Duodenal mucosa (tissue), 2 donors: ENCODE measurements around the gene ZFYVE28.

Source experiments
- H3K27ac ChIP-seq: one replicate; pipeline ENCODE4 v1.7.0; 2013; ENCODE audit warnings: low read depth, low read length
- H3K27me3 ChIP-seq, 2 donors: one replicate each; pipeline ENCODE4 v1.7.0; 2013; ENCODE audit warnings: low read length in 2 of 2, control low read depth in 1 of 2; ENCODE audit not compliant: insufficient read depth in 2 of 2, control insufficient read depth in 1 of 2
- H3K36me3 ChIP-seq, 2 donors: one replicate each; pipeline ENCODE4 v1.7.0; 2013; ENCODE audit warnings: low read length in 2 of 2, control low read depth in 1 of 2; ENCODE audit not compliant: insufficient read depth in 2 of 2, control insufficient read depth in 1 of 2
- H3K4me1 ChIP-seq, 2 donors: one replicate each; pipeline ENCODE4 v1.7.0; 2013; ENCODE audit warnings: low read length in 2 of 2, control low read depth in 1 of 2; ENCODE audit not compliant: insufficient read depth in 2 of 2, control insufficient read depth in 1 of 2
- H3K4me3 ChIP-seq, 2 donors: one replicate each; pipeline ENCODE4 v1.7.0; 2013; ENCODE audit warnings: low read length in 2 of 2, low read depth in 1 of 2
- H3K9ac ChIP-seq, 2 donors: one replicate each; pipeline ENCODE4 v1.7.0; 2013; ENCODE audit warnings: low read length in 2 of 2, low read depth in 1 of 2
- H3K9me3 ChIP-seq, 2 donors: one replicate each; pipeline ENCODE4 v1.7.0; 2013; ENCODE audit warnings: low read length in 2 of 2, control low read depth in 1 of 2; ENCODE audit not compliant: control insufficient read depth in 1 of 2

Gene ZFYVE28

GRCh38 chr4:2337896-2338295, 80.5 kb downstream of the ZFYVE28 start:
- Histone ChIP-seq H3K36me3 (peaks cover 0 to 17% of the 10 kb centered on the region in 2 donors), H3K9me3 (no peaks in the 10 kb centered on the region), H3K27ac (no peak overlapping the region), H3K9ac (no peak overlapping the region), H3K4me1 (peaks cover 9 to 11% of the 10 kb centered on the region in 2 donors), H3K4me3 (no peak overlapping the region), H3K27me3 (no peaks in the 10 kb centered on the region)

- no peaks in the 10 kb centered on the region for H3K9me3 ChIP-seq
- no peaks in the 10 kb centered on the region for H3K27me3 ChIP-seq
- H3K4me1 ChIP-seq = peaks cover 9 to 11% of the 10 kb centered on the region in 2 donors
- no peak overlapping the region for H3K27ac ChIP-seq
- H3K36me3 ChIP-seq = peaks cover 0 to 17% of the 10 kb centered on the region in 2 donors
- no peak overlapping the region for H3K9ac ChIP-seq
- H3K4me3 ChIP-seq = no peak overlapping the region
Measured at GRCh38 chr4:2337131-2337723, 81.2 kb downstream of the ZFYVE28 start.

GRCh38 chr4:2336659-2337058, 81.8 kb downstream of the ZFYVE28 start:
- H3K27me3 ChIP-seq = no peaks in the 10 kb centered on the region
- peaks cover 0 to 17% of the 10 kb centered on the region in 2 donors for H3K36me3 ChIP-seq
- peaks cover 9 to 11% of the 10 kb centered on the region in 2 donors for H3K4me1 ChIP-seq
- no peak overlapping the region for H3K27ac ChIP-seq
- no peak overlapping the region for H3K4me3 ChIP-seq
- H3K9me3 ChIP-seq = no peaks in the 10 kb centered on the region
- no peak overlapping the region for H3K9ac ChIP-seq

GRCh38 chr4:2335729-2336101, 82.7 kb downstream of the ZFYVE28 start:
- Histone ChIP-seq H3K4me3 (no peak overlapping the region), H3K27ac (no peak overlapping the region), H3K36me3 (peaks cover 0 to 17% of the 10 kb centered on the region in 2 donors), H3K27me3 (no peaks in the 10 kb centered on the region), H3K9me3 (no peaks in the 10 kb centered on the region), H3K9ac (no peak overlapping the region), H3K4me1 (peaks cover 9 to 11% of the 10 kb centered on the region in 2 donors)

GRCh38 chr4:2334826-2335728, 83.4 kb downstream of the ZFYVE28 start:
- Histone ChIP-seq H3K9me3 (no peaks in the 10 kb centered on the region), H3K4me3 (no peak overlapping the region), H3K4me1 (peaks cover 9 to 11% of the 10 kb centered on the region in 2 donors), H3K27ac (no peak overlapping the region), H3K27me3 (no peaks in the 10 kb centered on the region), H3K9ac (no peak overlapping the region), H3K36me3 (peaks cover 0 to 17% of the 10 kb centered on the region in 2 donors)

- Histone ChIP-seq H3K4me1 (peaks cover 9 to 11% of the 10 kb centered on the region in 2 donors), H3K36me3 (peaks cover 0 to 17% of the 10 kb centered on the region in 2 donors), H3K27ac (no peak overlapping the region), H3K4me3 (no peak overlapping the region), H3K9ac (no peak overlapping the region), H3K27me3 (no peaks in the 10 kb centered on the region), H3K9me3 (no peaks in the 10 kb centered on the region)
Measured at GRCh38 chr4:2333916-2334644, 84.4 kb downstream of the ZFYVE28 start.

- no peak overlapping the region for H3K27ac ChIP-seq
- peaks cover 0 to 17% of the 10 kb centered on the region in 2 donors for H3K36me3 ChIP-seq
- no peak overlapping the region for H3K4me3 ChIP-seq
- H3K9ac ChIP-seq = no peak overlapping the region
- H3K27me3 ChIP-seq = no peaks in the 10 kb centered on the region
- no peaks in the 10 kb centered on the region for H3K9me3 ChIP-seq
- H3K4me1 ChIP-seq = peaks cover 9 to 11% of the 10 kb centered on the region in 2 donors
Measured at GRCh38 chr4:2333356-2333841, 85.0 kb downstream of the ZFYVE28 start.

GRCh38 chr4:2332976-2333319, 85.5 kb downstream of the ZFYVE28 start:
- peaks cover 1 to 2% of the 10 kb centered on the region in 2 donors for H3K9me3 ChIP-seq
- no peak overlapping the region for H3K27ac ChIP-seq
- H3K4me3 ChIP-seq = no peak overlapping the region
- no peaks in the 10 kb centered on the region for H3K27me3 ChIP-seq
- peaks cover 0 to 15% of the 10 kb centered on the region in 2 donors for H3K36me3 ChIP-seq
- no peak overlapping the region for H3K9ac ChIP-seq
- H3K4me1 ChIP-seq = peaks cover 9 to 11% of the 10 kb centered on the region in 2 donors

GRCh38 chr4:2332201-2332975, 86.1 kb downstream of the ZFYVE28 start:
- peaks cover 7 to 8% of the 10 kb centered on the region in 2 donors for H3K9me3 ChIP-seq
- H3K4me3 ChIP-seq = no peak overlapping the region
- H3K9ac ChIP-seq = no peak overlapping the region
- H3K27ac ChIP-seq = no peak overlapping the region
- no peaks in the 10 kb centered on the region for H3K27me3 ChIP-seq
- peaks cover 9 to 11% of the 10 kb centered on the region in 2 donors for H3K4me1 ChIP-seq
- H3K36me3 ChIP-seq = peaks cover 0 to 16% of the 10 kb centered on the region in 2 donors
